NOMO-1 treated with dmso at 0.1 percent for 144 hours (cell line): ENCODE measurements around the gene KIAA1755.

ENCODE experiments used
- DNase-seq: peaks from one replicate; lab custom pipeline; 2025; ENCODE audit not compliant: unreplicated experiment; lab: John Stamatoyannopoulos, UW

Gene KIAA1755

GRCh38 chr20:38192323-38192885, 68.1 kb downstream of the KIAA1755 start:
- no peak for DNase-seq

GRCh38 chr20:38191654-38192053, 68.9 kb downstream of the KIAA1755 start:
- no peak for DNase-seq

- no peak for DNase-seq
Measured at GRCh38 chr20:38190936-38191371, 69.6 kb downstream of the KIAA1755 start.

- DNase-seq = no peak
Measured at GRCh38 chr20:38190166-38190565, 70.4 kb downstream of the KIAA1755 start.

- peak; percentile 50 for DNase-seq
Measured at GRCh38 chr20:38187517-38187916, 73.0 kb downstream of the KIAA1755 start.

- DNase-seq = no peak
Measured at GRCh38 chr20:38186788-38187221, 73.7 kb downstream of the KIAA1755 start.

- no peak for DNase-seq
Measured at GRCh38 chr20:38184101-38184500, 76.4 kb downstream of the KIAA1755 start.

- DNase-seq = no peak
Measured at GRCh38 chr20:38181971-38182370, 78.6 kb downstream of the KIAA1755 start.

- no peak for DNase-seq
Measured at GRCh38 chr20:38181207-38181801, 79.2 kb downstream of the KIAA1755 start.

- DNase-seq = no peak
Measured at GRCh38 chr20:38180781-38181180, 79.8 kb downstream of the KIAA1755 start.

- no peak for DNase-seq
Measured at GRCh38 chr20:38179846-38180245, 80.7 kb downstream of the KIAA1755 start.

GRCh38 chr20:38178581-38178980, 82.0 kb downstream of the KIAA1755 start:
- no peak for DNase-seq

GRCh38 chr20:38178065-38178491, 82.5 kb downstream of the KIAA1755 start:
- DNase-seq = peak; percentile 63

GRCh38 chr20:38177201-38177600, 83.3 kb downstream of the KIAA1755 start:
- no peak for DNase-seq

- no peak for DNase-seq
Measured at GRCh38 chr20:38175304-38176180, 85.0 kb downstream of the KIAA1755 start.

- no peak for DNase-seq
Measured at GRCh38 chr20:38173237-38174156, 87.0 kb downstream of the KIAA1755 start.

GRCh38 chr20:38172408-38172807, 88.1 kb downstream of the KIAA1755 start:
- DNase-seq = no peak

- DNase-seq = no peak
Measured at GRCh38 chr20:38171675-38172043, 88.9 kb downstream of the KIAA1755 start.

- no peak for DNase-seq
Measured at GRCh38 chr20:38170826-38171674, 89.5 kb downstream of the KIAA1755 start.

- no peak for DNase-seq
Measured at GRCh38 chr20:38170219-38170825, 90.2 kb downstream of the KIAA1755 start.
